Right forelimb (tissue), 1 donor: Measurements from ENCODE around the gene PRAMEF8.
"Not testable (repeated sequence)": the region's sequence is repeated elsewhere in the genome, so short reads cannot be mapped to it uniquely, and the experiment has no call there.

Experiments
- DNase-seq: peaks from one replicate; pipeline ENCODE4 v3.0.0-alpha.2; 2018

The PRAMEF8 gene

GRCh38 chr1:13285037-13285436 lies at the start of gene PRAMEF8:
Gene PRAMEF8 (minus strand): TSS chr1:13285137. CDS start chr1:13284091, 1,046 bp downstream.
- not testable (repeated sequence) for DNase-seq

- DNase-seq: not testable (repeated sequence)
Observed at GRCh38 chr1:13315281-13315680, 30.3 kb upstream of the PRAMEF8 start, which contains the start of gene PRAMEF15. Gene PRAMEF15 (plus strand): TSS chr1:13315581. CDS start chr1:13318408, 2,827 bp downstream.

GRCh38 chr1:13303239-13303638 lies 18.3 kb upstream of the PRAMEF8 start, which contains the start of gene PRAMEF33:
Gene PRAMEF33 (plus strand): TSS chr1:13303539. CDS start chr1:13305955, 2,416 bp downstream.
- DNase-seq: not testable (repeated sequence)

GRCh38 chr1:13302197-13302596 lies 17.3 kb upstream of the PRAMEF8 start:
- DNase-seq: not testable (repeated sequence)

GRCh38 chr1:13298699-13299098 lies 13.8 kb upstream of the PRAMEF8 start:
- not testable (repeated sequence) for DNase-seq

- DNase-seq: not testable (repeated sequence)
Observed at GRCh38 chr1:13297216-13297931, 12.4 kb upstream of the PRAMEF8 start.

GRCh38 chr1:13289030-13289429 lies 4.1 kb upstream of the PRAMEF8 start:
- not testable (repeated sequence) for DNase-seq

- DNase-seq: not testable (repeated sequence)
Observed at GRCh38 chr1:13279617-13280016, 5.3 kb downstream of the PRAMEF8 start.

- not testable (repeated sequence) for DNase-seq
Observed at GRCh38 chr1:13277016-13277415, 7.9 kb downstream of the PRAMEF8 start.

GRCh38 chr1:13265124-13265523 lies 19.8 kb downstream of the PRAMEF8 start:
- DNase-seq: not testable (repeated sequence)

GRCh38 chr1:13253898-13254297 lies 31.0 kb downstream of the PRAMEF8 start, which contains the start of gene PRAMEF5:
Gene PRAMEF5 (plus strand): TSS chr1:13254198. CDS start chr1:13259269, 5,071 bp downstream.
- DNase-seq: not testable (repeated sequence)

GRCh38 chr1:13247122-13247521 lies 37.8 kb downstream of the PRAMEF8 start:
- not testable (repeated sequence) for DNase-seq

GRCh38 chr1:13246554-13246871 lies 38.4 kb downstream of the PRAMEF8 start:
- not testable (repeated sequence) for DNase-seq

- DNase-seq: not testable (repeated sequence)
Observed at GRCh38 chr1:13245841-13246553, 38.9 kb downstream of the PRAMEF8 start.

GRCh38 chr1:13243536-13244263 lies 41.2 kb downstream of the PRAMEF8 start:
- DNase-seq: not testable (repeated sequence)

GRCh38 chr1:13239633-13240032 lies 45.3 kb downstream of the PRAMEF8 start:
- DNase-seq: not testable (repeated sequence)

GRCh38 chr1:13237572-13237971 lies 47.4 kb downstream of the PRAMEF8 start:
- not testable (repeated sequence) for DNase-seq

- DNase-seq: not testable (repeated sequence)
Observed at GRCh38 chr1:13234057-13234456, 50.9 kb downstream of the PRAMEF8 start.

- DNase-seq: not testable (repeated sequence)
Observed at GRCh38 chr1:13232056-13232455, 52.9 kb downstream of the PRAMEF8 start.
